GM12873 (cell line): ENCODE results near the gene GRIN1.

Experiments
- CTCF ChIP-seq: IDR thresholded peaks from 2 replicates; pipeline ENCODE4 v1.5.1; 2012; ENCODE audit warnings: low read depth, mild to moderate bottlenecking, moderate library complexity, low read length, control low read depth; ENCODE audit not compliant: insufficient read depth; ENCODE audit errors: missing control alignments

GRIN1 gene

DNA sequence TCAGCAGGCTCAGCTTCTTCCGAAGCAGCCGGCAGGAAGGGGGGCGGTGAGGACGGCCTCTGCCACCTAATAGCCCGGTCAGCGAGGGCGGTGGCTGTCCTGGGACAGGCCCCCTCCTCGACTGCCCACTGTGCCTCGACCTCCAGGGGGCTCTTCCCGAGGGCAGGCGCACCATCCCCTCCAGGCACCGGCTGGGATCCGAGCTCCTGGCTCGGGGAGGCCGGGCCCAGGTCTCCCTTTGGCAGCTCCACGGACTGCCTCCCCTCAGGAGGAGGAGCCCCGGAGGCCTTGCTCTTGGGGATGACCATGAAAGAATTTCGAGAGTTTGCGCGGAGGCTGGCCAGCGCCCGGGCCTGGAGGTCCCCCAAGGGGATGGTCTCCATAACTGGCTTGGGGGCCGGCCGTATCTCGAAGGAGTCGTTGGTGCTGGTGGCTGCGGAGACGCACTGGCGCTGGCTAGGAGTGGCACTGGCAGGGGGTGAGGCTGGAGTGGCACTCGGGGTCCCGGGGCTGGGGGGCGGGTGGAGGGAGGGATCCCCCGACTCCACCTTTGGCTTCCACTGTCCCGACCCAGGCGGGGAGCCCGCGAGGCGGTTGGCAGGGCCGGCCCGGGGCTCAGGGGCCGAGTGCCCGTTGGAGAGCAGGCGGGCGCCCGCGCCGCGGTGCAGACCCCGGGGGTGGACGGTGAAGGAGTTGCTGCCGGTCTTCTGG, 60.6 kb downstream of the GRIN1 start:
- no peak for TF ChIP-seq CTCF

GRCh38 chr9:137200311-137201204, 61.6 kb downstream of the GRIN1 start, which contains the start of gene TPRN:
TSS of gene TPRN (minus strand) at chr9:137200741. CDS start at chr9:137200711, 30 bp downstream.
- TF ChIP-seq CTCF = no peak

- TF ChIP-seq CTCF = no peak
Measured at GRCh38 chr9:137201205-137201868, 62.4 kb downstream of the GRIN1 start.

DNA sequence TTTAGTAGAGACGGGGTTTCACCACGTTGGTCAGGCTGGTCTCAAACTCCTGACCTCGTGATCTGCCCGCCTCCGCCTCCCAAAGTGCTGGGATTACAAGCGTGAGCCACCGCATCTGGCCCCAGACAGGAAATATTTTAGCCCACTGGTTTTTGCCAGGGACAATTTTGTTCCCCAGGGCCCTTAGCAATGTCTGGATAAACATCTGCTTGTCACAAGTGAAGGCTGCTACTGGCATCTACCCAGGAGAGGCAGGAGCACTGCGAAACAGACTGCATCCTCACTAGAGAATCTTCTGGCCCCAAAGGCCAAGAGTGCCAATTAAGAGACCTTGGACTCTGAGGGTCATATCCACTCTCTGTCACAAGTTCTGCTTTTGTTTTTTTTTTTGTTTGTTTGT, 64.0 kb downstream of the GRIN1 start:
- no peak for TF ChIP-seq CTCF

DNA sequence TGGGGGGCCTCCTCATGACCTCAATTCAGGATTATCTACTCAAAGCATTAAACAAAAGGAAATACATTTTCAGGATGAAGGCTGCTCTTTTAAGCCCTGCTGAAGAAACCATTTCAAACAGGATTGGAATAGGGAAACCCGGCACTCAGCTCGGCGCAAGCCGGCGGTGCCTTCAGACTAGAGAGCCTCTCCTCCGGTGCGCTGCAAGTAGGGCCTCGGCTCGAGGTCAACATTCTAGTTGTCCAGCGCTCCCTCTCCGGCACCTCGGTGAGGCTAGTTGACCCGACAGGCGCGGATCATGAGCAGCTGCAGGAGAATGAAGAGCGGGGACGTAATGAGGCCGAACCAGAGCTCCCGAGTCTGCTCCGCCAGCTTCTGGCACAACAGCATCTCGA, 65.8 kb downstream of the GRIN1 start:
- no peak for TF ChIP-seq CTCF

DNA sequence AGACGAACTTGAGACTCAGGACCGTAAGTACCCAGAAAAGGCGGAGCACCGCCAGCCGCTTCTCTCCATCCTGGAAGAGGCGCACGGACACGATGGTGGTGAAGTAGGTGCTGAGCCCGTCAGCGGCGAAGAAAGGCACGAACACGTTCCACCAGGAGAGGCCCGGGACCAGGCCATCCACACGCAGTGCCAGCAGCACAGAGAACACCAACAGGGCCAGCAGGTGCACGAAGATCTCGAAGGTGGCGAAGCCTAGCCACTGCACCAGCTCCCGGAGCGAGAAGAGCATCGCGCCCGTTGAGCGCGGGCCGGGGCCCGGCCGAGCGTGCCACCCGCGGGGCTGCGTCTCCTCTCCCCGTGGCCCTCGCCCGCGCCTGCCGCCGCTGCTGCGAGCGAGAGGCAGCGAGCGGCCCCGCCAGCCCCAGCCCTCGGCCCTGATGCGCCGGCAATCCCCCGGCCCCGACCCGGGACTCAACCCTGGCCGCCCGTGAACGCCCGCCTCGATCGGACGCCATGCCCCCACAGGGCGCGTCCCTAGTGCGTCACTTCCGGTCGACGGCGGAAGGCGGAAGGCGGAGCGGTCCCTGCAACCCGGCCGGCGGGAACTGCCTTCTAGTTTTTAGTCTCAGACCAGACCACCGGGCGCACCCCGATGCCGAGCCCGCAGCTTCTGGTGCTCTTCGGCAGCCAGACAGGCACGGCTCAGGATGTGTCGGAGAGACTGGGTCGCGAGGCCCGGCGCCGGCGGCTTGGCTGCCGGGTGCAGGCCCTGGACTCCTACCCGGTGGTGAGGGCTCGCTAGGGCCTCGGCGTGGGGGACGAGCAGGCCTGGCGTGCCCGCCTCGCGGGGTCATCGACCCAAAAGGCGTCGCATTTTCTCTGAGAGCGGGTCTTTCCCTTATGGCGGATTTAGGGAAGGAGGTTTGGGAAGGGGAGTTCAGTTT, 66.4 kb downstream of the GRIN1 start, which contains the start of the genes NDOR1 and TMEM203:
TSS of gene NDOR1 (plus strand) at position 575 of the 944 bp plus-strand sequence. CDS start at position 653, 78 bp downstream.
TSS of gene TMEM203 (minus strand) at position 523 of the 944 bp plus-strand sequence. CDS start at position 289, 234 bp downstream.
- TF ChIP-seq CTCF = no peak
